Measurements from ENCODE around the gene NOTUM. TPM values are rescaled to one million over a fixed set of nuclear protein-coding genes. Genes with fewer than 3 reads are reported as not detected.

The NOTUM gene
- total RNA-seq, 2 experiments from 2014 or later: not detected

DNA sequence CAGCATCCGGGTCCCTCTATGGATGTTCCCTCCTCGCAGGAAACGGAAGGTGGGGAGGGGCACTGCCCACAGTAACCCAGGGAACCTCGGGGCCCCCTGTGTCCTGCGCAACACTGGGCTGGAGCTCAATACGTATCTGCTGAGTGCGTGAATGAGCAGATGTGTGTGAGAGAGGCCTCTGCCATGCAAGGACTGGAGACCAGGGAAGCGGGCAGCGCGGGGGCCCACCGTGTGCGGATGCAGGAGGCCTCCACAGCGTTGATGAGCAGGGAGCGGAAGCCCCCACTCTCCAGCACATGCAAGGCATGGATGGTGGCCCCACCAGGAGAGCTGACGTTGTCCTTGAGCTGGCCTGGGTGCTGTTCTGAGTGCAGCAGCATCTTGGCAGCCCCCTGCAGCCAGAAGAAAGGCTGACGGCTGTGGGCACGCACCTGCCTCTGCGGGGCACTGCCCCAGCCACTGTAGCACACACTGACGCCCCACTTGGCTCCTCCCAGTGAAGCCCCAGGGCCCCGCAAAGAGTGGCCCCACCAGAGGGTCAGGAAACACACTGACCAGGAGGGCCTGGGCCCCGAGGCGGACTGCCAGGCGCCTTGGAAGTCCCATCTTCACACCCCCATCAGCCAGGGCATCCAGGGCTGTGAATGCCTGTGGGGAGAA, 26.8 kb downstream of the NOTUM start:
- intact Hi-C loops (cut with DNase I, micrococcal nuclease): no loop called here
- no peak overlapping the region for H3K4me3 ChIP-seq (ENCODE audit: low read length)
- TF ChIP-seq, protein P1, sequence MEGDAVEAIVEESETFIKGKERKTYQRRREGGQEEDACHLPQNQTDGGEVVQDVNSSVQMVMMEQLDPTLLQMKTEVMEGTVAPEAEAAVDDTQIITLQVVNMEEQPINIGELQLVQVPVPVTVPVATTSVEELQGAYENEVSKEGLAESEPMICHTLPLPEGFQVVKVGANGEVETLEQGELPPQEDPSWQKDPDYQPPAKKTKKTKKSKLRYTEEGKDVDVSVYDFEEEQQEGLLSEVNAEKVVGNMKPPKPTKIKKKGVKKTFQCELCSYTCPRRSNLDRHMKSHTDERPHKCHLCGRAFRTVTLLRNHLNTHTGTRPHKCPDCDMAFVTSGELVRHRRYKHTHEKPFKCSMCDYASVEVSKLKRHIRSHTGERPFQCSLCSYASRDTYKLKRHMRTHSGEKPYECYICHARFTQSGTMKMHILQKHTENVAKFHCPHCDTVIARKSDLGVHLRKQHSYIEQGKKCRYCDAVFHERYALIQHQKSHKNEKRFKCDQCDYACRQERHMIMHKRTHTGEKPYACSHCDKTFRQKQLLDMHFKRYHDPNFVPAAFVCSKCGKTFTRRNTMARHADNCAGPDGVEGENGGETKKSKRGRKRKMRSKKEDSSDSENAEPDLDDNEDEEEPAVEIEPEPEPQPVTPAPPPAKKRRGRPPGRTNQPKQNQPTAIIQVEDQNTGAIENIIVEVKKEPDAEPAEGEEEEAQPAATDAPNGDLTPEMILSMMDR (IDR thresholded peaks at IDR 0.05): no peak
- H3K27me3 Mint-ChIP-seq: peaks cover 16% of the 10 kb centered on the region
- peaks cover 17% of the 10 kb centered on the region for H3K4me1 ChIP-seq (ENCODE audit: insufficient read depth, low read length)
- H3K9me3 Mint-ChIP-seq: no peaks in the 10 kb centered on the region
- peak overlapping the region; percentile 7 for H3K4me3 Mint-ChIP-seq
- ChIA-PET POLR2A (no interaction called here), CTCF (interaction anchor here (1.9 kb wide), 1 partner anchor 25 kb away, joined by 6 read pairs; no protein-coding TSS in a partner anchor)
- peaks cover 8% of the 10 kb centered on the region in 2 experiments for H3K27me3 ChIP-seq (ENCODE audit: control insufficient read depth in 1 of 2, insufficient read depth in 2 of 2, low read length in 2 of 2)
- H3K27ac Mint-ChIP-seq: no peak overlapping the region
- H3K36me3 Mint-ChIP-seq (ENCODE audit: low read depth): no peaks in the 10 kb centered on the region
- DNase-seq: no peak
- H3K36me3 ChIP-seq (ENCODE audit: insufficient read depth, low read length): no peaks in the 10 kb centered on the region
- H3K9me3 ChIP-seq (ENCODE audit: control insufficient read depth in 1 of 2, insufficient read depth in 1 of 2, low read length in 2 of 2): no peaks in the 10 kb centered on the region
- H3K4me1 Mint-ChIP-seq (ENCODE audit: low read depth): no peaks in the 10 kb centered on the region
- no peak for ATAC-seq (ENCODE audit: poor library complexity)
- H3K27ac ChIP-seq (ENCODE audit: low read depth in 1 of 2, low read length in 2 of 2): no peak overlapping the region

GRCh38 chr17:81933178-81933699, 27.7 kb downstream of the NOTUM start:
- no peak for ATAC-seq (ENCODE audit: poor library complexity)
- intact Hi-C loops (cut with DNase I, micrococcal nuclease): no loop called here
- H3K4me1 Mint-ChIP-seq (ENCODE audit: low read depth): no peaks in the 10 kb centered on the region
- no peaks in the 10 kb centered on the region for H3K36me3 Mint-ChIP-seq (ENCODE audit: low read depth)
- H3K27ac Mint-ChIP-seq: no peak overlapping the region
- no peak for DNase-seq
- Histone ChIP-seq H3K27me3 (ENCODE audit: control insufficient read depth in 1 of 2, insufficient read depth in 2 of 2, low read length in 2 of 2) (peaks cover 17 to 18% of the 10 kb centered on the region in 2 experiments), H3K4me3 (ENCODE audit: low read length) (no peak overlapping the region), H3K4me1 (ENCODE audit: insufficient read depth, low read length) (peaks cover 27% of the 10 kb centered on the region), H3K36me3 (ENCODE audit: insufficient read depth, low read length) (no peaks in the 10 kb centered on the region), H3K9me3 (ENCODE audit: control insufficient read depth in 1 of 2, insufficient read depth in 1 of 2, low read length in 2 of 2) (no peaks in the 10 kb centered on the region), H3K27ac (ENCODE audit: low read depth in 1 of 2, low read length in 2 of 2) (no peak overlapping the region)
- no peaks in the 10 kb centered on the region for H3K9me3 Mint-ChIP-seq
- POLR2A ChIA-PET: no interaction called here
- peaks cover 19% of the 10 kb centered on the region for H3K27me3 Mint-ChIP-seq
- TF ChIP-seq, protein P1 (IDR thresholded peaks at IDR 0.05): no peak
- H3K4me3 Mint-ChIP-seq: peak overlapping the region; percentile 7
- CTCF ChIA-PET: interaction anchor here (1.9 kb wide), 1 partner anchor 26 kb away, joined by 6 read pairs; no protein-coding TSS in a partner anchor

DNA sequence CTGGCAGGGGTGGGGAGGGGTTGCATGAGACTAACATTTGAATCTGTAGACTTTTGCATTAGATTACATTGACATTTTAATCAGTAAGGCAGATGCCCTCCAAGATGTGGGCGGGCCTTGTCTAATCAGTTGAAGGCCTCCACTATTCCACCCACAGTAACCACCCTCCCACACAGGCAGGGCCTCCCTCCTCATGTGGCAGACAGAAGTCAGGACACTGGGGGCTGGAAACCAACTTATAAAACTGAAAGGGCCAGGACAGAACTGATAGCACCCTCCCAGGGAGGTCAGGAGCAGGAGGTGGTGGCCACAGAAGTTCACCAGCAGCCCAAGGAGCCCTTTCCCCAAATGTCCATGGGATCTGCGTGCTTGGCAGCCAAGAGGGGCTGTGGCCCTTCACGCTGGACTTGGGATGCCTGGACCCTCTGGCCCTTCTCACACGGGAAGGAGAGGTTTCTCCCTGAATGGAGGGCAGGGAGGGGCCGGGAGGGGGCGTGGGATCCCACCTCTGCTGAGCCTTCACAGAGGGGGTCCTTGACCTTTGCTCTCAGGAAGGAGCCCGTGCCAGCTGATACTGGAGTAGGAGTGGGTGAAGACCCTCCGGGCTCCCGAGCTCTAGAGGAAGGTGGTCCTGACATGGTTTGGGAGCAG, 28.5 kb downstream of the NOTUM start:
- Mint-ChIP-seq H3K9me3 (no peaks in the 10 kb centered on the region), H3K27ac (no peak overlapping the region), H3K4me3 (peak overlapping the region; percentile 45), H3K4me1 (ENCODE audit: low read depth) (no peaks in the 10 kb centered on the region), H3K27me3 (peaks cover 19% of the 10 kb centered on the region), H3K36me3 (ENCODE audit: low read depth) (no peaks in the 10 kb centered on the region)
- Histone ChIP-seq H3K36me3 (ENCODE audit: insufficient read depth, low read length) (no peaks in the 10 kb centered on the region), H3K9me3 (ENCODE audit: control insufficient read depth in 1 of 2, insufficient read depth in 1 of 2, low read length in 2 of 2) (no peaks in the 10 kb centered on the region), H3K4me3 (ENCODE audit: low read length) (no peak overlapping the region), H3K27me3 (ENCODE audit: control insufficient read depth in 1 of 2, insufficient read depth in 2 of 2, low read length in 2 of 2) (peaks cover 19 to 20% of the 10 kb centered on the region in 2 experiments), H3K4me1 (ENCODE audit: insufficient read depth, low read length) (peaks cover 25% of the 10 kb centered on the region), H3K27ac (ENCODE audit: low read depth in 1 of 2, low read length in 2 of 2) (no peak overlapping the region)
- ATAC-seq (ENCODE audit: poor library complexity): no peak
- POLR2A ChIA-PET: no interaction called here
- DNase-seq: no peak
- TF ChIP-seq, protein P1 (IDR thresholded peaks at IDR 0.05): no peak
- CTCF ChIA-PET: no interaction called here
- intact Hi-C loops (cut with DNase I, micrococcal nuclease): no loop called here

Data from CD4-positive, alpha-beta T cell (primary cell).